GM21423 (cell line): Measurements from ENCODE around the gene USP48.
A peak's percentile ranks its signal among the peaks of the same experiment; 100 is the strongest.

Experiments
- ATAC-seq: cut with Tn5 transposase; IDR thresholded peaks from one replicate; pipeline ENCODE4 v1.9.1; 2021; ENCODE audit warnings: mild to moderate bottlenecking, moderate library complexity; ENCODE audit not compliant: unreplicated experiment

The USP48 gene

GRCh38 chr1:21659099-21659923 lies 123.6 kb downstream of the USP48 start:
- ATAC-seq: peak; percentile 44

DNA sequence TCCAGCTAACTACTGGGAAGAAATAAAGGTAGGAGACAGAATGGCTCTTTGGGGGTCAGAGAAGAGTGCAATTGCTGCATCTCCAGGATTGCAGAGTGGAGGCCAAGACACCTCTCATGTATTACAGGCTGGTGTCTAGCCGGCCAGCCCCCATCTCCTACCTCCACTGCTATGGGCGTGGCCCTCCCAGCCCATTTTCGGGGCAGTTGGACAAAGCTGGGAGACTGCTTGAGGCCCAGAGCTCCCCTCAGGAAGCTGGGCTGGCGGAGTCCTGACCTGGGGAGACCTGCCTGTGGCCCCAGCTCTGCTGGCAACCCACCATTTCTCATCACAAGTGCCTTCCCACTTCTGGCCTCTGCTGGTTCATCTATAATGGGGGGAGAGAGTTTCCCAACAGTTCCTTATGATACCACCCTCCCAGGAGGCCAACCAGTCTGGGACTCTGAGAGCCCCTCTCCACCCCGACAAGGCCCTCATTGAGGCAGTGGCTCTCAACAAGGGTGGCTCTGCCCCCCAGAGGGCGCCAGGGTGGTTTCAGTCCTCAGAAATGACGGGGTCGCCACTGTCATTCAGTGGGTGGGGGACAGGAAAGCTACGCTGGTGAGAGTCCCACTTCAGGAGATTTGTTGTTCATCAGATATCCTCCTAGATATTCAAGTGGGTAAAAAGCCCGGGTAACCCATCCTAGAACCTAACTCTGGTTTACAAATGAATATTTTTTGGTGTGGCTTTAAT lies 125.3 kb downstream of the USP48 start:
- ATAC-seq: no peak

- no peak for ATAC-seq
These were observed 127.2 kb downstream of the USP48 start for GRCh38 chr1:21655748-21656147.

- no peak for ATAC-seq
These were observed 127.7 kb downstream of the USP48 start for GRCh38 chr1:21655259-21655658.

- no peak for ATAC-seq
These were observed 128.7 kb downstream of the USP48 start for GRCh38 chr1:21654209-21654608.

- ATAC-seq: no peak
These were observed 129.2 kb downstream of the USP48 start for GRCh38 chr1:21653744-21654100.

- no peak for ATAC-seq
These were observed 129.8 kb downstream of the USP48 start for GRCh38 chr1:21652937-21653743.

DNA sequence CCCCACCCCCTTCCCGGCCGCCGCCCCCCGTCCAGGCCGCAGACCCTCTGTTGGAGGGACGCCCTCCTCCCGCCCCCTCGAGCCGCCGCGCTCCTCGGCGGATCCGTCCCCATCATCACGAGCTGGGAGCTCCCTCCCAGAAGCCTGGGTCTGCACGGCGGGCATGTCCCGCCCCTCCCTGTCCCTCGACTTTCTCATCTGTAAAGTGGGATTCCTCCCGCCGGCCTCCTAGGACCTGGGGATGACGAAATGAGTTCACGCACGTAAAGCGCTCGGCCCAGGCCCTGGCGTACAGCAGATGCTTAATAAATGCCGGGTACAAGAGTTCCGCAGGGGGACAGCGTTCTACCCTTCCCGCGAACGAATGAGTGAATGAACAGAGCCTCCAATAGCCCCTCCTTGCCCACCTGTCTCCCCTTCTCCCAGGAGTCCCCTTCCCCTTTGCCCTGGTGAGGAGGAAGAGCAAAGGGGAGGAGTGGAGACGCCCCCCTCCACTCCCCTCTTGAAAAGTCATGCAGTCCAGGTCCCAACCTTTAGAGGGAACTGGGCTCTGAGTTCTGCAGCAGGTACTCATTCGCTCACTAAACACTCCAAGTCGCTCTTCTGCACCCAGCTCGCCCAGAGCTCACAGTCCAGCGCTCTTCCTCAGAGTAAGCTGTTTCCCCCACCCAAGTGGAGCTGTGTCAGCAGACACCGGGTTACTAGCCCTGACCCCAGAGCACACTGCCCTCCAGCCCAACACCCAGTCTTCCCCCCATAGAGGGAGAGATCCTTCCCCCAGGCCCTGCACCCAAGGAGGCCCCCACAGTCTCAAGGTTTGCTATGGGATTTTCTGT lies 130.6 kb downstream of the USP48 start:
- ATAC-seq: no peak

DNA sequence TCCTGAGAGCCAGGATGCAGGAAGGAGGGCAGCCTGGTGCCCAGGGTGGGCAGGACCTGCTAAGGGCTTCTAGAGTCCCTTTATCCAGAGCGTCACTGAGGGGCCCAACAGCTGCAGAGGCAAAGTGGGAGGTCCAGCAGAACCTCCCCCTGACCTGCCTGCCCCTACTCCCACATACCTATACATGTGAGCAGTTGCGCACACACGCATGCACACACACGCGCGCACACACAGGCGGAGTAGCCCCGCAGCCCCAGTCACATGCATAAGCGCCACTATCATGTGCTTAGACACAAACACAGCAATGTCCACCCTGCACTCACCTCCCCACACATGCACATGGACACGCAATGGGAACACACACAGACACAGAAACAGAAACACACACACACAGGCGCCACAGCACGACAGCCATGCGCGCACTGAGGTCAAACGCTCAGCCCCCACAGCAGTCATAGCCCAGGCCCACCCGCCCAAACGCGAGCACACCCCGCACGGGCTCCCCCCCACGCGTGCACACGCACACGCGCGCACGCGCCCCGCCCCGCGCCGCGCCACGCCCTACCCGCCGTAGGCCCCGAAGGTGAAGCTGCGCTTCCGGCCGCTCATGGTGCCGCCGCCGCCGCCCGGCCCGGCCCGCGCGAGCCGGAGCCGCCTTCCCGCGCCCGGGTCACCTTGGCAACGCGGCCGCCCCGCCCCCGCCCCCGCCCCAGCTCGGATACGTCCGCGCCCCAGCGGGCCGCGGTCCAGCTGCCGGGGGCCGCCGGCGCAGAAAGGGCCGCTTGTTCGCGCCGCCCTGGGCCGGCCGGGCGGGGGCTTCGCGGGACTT lies 131.5 kb downstream of the USP48 start:
- no peak for ATAC-seq

GRCh38 chr1:21650400-21650799 lies 132.5 kb downstream of the USP48 start:
- ATAC-seq: no peak

- ATAC-seq: no peak
These were observed 133.6 kb downstream of the USP48 start for GRCh38 chr1:21649315-21649714.

DNA sequence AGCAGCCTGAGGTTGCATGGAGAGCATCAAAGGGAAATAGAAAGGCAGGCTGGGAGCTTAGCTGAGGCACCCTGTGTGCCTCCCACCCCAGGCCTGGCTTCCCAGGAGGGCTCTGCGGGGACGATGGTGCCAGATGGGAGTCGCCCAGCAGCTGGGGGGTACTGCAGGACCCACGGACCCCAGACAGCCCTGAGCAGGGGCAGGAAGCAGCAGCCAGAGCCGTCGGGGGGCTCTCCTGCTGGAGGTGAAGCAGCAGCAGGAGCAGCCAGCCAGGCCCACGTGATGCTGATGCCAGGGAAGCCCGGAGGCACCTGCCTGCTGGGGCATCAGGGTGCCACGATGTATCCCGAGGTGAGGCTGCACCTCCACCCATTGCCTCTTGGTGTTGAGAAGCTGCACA lies 134.2 kb downstream of the USP48 start:
- no peak for ATAC-seq

- no peak for ATAC-seq
These were observed 134.6 kb downstream of the USP48 start for GRCh38 chr1:21648352-21648730.

DNA sequence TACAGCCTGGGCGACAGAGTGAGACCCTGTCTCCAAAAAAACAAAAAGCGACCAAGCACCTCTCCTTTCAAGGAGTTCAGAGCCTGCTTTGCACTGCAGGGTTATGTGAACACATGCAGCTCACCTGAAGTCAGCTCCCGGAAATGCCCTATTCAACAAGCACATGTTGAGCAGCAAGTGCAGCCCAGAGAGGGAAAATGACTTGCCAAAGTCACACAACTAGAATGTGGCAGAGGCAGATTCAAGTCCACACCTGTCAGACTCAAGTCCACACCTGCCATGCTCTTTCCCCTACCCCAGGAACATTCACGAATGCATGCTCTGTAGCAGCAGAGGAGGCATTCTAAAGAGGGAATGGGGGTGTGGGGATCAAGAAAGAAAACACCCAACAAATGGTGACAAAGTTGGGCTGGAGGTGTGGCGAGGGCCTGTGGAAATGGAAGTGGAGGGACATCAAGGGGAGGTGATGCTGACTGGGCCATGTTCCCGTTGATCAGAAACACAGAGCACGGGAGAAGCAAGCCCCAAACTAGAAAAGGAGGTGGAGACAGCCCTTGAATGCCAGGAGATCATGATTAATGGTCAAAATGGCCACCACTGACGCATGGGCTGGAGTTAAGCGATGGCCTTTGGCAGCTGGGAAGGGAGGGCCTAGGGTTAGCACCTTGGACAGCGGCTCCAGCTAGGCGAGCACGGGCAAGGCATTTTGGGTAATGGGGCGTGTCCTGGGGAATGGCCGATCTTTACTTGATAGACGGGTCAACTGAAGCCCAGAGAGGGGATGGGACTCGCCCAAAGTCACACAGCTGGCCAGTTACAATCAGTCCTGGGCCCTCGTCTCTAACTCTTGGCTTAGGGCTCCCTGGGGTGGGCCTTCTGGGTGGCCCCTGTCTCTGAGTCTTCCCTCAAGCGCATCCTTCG lies 135.3 kb downstream of the USP48 start:
- ATAC-seq: no peak

DNA sequence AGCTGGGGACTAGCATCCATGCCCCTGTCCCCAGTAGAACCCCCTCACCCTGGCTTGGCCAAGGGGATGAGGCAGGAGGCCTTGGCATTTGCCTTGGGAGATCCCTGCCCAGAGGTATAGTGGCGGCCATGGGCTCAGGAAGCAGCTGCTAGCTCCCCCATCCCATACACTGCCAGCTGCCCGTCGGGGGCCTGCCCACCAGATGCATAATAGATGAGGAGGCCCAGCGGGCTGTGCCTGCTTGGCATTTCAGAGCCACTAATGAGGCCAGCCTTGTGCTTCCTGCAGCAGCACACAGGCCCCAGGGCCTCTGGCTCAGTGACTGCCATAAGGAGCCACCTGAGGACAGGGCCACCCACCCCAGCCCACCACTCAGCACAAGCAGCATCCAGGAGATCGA lies 137.4 kb downstream of the USP48 start:
- ATAC-seq: no peak

DNA sequence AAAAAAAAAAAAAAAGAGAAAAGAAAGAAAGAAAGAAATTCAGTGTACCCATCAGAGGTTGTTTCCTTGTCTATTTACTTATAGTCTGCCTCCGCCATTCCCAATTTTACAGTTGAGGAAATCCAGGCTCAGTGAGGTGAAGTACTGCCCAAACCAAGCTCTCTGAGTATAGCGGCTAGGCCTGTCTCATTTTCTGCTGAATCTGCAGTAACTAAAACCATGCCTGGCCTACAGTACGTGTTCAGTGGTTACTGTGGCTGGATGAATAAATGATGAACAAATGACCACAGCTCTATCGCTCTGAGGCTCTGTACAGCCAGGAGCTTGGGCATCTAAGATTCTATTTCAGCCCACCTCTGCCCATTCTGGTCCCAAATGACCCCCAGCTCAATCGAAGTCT lies 138.0 kb downstream of the USP48 start:
- ATAC-seq: no peak

DNA sequence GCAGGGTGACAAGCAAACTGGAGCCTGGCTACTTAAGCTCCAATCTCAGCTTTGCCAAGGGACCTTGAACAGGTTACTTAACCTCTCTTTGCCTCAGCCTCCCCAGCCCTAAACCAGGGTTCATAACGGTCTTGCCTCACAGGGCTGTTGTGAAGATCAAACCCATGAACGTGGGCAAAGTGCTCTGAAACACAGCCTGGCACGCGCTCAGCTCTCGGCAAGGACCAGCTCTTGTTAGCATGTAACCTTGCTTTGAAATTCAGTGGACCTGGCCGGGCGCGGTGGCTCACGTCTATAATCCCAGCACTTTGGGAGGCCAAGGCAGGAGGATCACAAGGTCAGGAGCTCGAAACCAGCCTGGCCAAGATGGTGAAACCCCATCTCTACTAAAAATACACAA lies 138.6 kb downstream of the USP48 start:
- ATAC-seq: no peak

- ATAC-seq: no peak
These were observed 139.3 kb downstream of the USP48 start for GRCh38 chr1:21643624-21644023.
